Peyer's patch (tissue), 4 donors: ENCODE data around the gene FBXO21.

Experiments used
- POLR2A ChIP-seq, 2 donors: fragments of 450-650 bp; IDR thresholded peaks; one replicate each; pipeline ENCODE4 v1.5.1; 2017; ENCODE audit warnings: antibody characterized with exemption in 2 of 2, mild to moderate bottlenecking in 2 of 2, moderate library complexity in 2 of 2
- TF ChIP-seq, protein P1 (sequence below), 6 experiments: fragments of 450-650 bp in 4 of 6; fragments of 200-600 bp in 2 of 6; sonication (generic) in 1 of 6; IDR thresholded peaks; one replicate each; pipeline ENCODE4 v1.5.1; 2017 to 2019; ENCODE audit warnings: antibody characterized with exemption in 6 of 6, mild to moderate bottlenecking in 3 of 6, moderate library complexity in 1 of 6

DNA sequence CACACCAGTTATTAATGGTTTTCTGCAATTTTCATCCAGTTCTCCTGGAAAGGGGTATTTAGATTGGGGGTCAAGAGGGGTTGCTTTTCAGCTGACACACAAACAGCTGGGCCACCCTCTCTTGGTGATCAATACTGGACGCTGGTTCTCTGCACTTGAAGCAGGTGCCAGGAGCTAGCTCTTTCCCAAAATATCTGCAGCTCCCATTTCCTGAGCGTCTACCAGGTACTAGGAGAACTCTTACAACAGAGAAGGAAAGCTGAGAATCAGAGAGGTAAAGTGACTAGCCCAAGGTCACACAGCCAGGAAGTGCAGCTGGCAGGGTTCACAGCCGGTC, 92.3 kb downstream of the FBXO21 start:
- TF ChIP-seq, protein P1, sequence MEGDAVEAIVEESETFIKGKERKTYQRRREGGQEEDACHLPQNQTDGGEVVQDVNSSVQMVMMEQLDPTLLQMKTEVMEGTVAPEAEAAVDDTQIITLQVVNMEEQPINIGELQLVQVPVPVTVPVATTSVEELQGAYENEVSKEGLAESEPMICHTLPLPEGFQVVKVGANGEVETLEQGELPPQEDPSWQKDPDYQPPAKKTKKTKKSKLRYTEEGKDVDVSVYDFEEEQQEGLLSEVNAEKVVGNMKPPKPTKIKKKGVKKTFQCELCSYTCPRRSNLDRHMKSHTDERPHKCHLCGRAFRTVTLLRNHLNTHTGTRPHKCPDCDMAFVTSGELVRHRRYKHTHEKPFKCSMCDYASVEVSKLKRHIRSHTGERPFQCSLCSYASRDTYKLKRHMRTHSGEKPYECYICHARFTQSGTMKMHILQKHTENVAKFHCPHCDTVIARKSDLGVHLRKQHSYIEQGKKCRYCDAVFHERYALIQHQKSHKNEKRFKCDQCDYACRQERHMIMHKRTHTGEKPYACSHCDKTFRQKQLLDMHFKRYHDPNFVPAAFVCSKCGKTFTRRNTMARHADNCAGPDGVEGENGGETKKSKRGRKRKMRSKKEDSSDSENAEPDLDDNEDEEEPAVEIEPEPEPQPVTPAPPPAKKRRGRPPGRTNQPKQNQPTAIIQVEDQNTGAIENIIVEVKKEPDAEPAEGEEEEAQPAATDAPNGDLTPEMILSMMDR (IDR thresholded peaks at IDR 0.05): no peak
- TF ChIP-seq POLR2A (IDR thresholded peaks at IDR 0.05): no peak
